HG02973 (cell line): ENCODE data around the gene TCIRG1.

ENCODE experiments used
- ATAC-seq: cut with Tn5 transposase; IDR thresholded peaks from one replicate; pipeline ENCODE4 v1.9.1; 2021; ENCODE audit warnings: moderate library complexity; ENCODE audit not compliant: unreplicated experiment

The TCIRG1 gene

GRCh38 chr11:68036141-68036716, 2.6 kb upstream of the TCIRG1 start:
- ATAC-seq: no peak

GRCh38 chr11:68036717-68037239, 2.0 kb upstream of the TCIRG1 start:
- no peak for ATAC-seq

GRCh38 chr11:68037411-68038225, 1.2 kb upstream of the TCIRG1 start:
- ATAC-seq: no peak

- no peak for ATAC-seq
Observed at GRCh38 chr11:68038226-68038717, 553 bp upstream of the TCIRG1 start.

- no peak for ATAC-seq
Observed at GRCh38 chr11:68039526-68040086, 781 bp downstream of the TCIRG1 start.

GRCh38 chr11:68040101-68040956, 1.5 kb downstream of the TCIRG1 start:
- peak; percentile 37 for ATAC-seq

GRCh38 chr11:68040957-68041591, 2.2 kb downstream of the TCIRG1 start:
- ATAC-seq: no peak

GRCh38 chr11:68041617-68042218, 2.9 kb downstream of the TCIRG1 start:
- no peak for ATAC-seq

- ATAC-seq: no peak
Observed at GRCh38 chr11:68042219-68043028, 3.6 kb downstream of the TCIRG1 start.

GRCh38 chr11:68043029-68043348, 4.2 kb downstream of the TCIRG1 start:
- ATAC-seq: no peak

GRCh38 chr11:68043349-68044144, 4.7 kb downstream of the TCIRG1 start:
- ATAC-seq: no peak

- ATAC-seq: no peak
Observed at GRCh38 chr11:68044145-68044813, 5.5 kb downstream of the TCIRG1 start.

GRCh38 chr11:68044898-68045351, 6.1 kb downstream of the TCIRG1 start:
- ATAC-seq: no peak

- no peak for ATAC-seq
Observed at GRCh38 chr11:68047437-68048290, 8.8 kb downstream of the TCIRG1 start.

GRCh38 chr11:68048681-68049508, 10.1 kb downstream of the TCIRG1 start:
- ATAC-seq: no peak
